NCI-H524 (cell line): Measurements from ENCODE around the gene KRT80.

Experiments
- DNase-seq, 2 experiments: peaks; one replicate each; lab custom pipeline; 2025; lab: John Stamatoyannopoulos, UW

KRT80 gene

GRCh38 chr12:52137746-52138145, 54.1 kb downstream of the KRT80 start:
- no peak for DNase-seq

- DNase-seq: no peak
Observed at GRCh38 chr12:52132754-52133161, 59.1 kb downstream of the KRT80 start.

- DNase-seq: peak; percentile 73 to 81
Observed at GRCh38 chr12:52130711-52131110, 61.1 kb downstream of the KRT80 start.

GRCh38 chr12:52127683-52128450, 63.9 kb downstream of the KRT80 start:
- DNase-seq: no peak

- DNase-seq: peak; percentile 23 to 49
Observed at GRCh38 chr12:52126605-52127578, 64.9 kb downstream of the KRT80 start.

- no peak for DNase-seq
Observed at GRCh38 chr12:52126050-52126604, 65.7 kb downstream of the KRT80 start.

- no peak for DNase-seq
Observed at GRCh38 chr12:52125476-52125900, 66.3 kb downstream of the KRT80 start.

GRCh38 chr12:52123487-52124186, 68.2 kb downstream of the KRT80 start:
- DNase-seq: no peak

GRCh38 chr12:52122904-52123303, 68.9 kb downstream of the KRT80 start:
- DNase-seq: no peak

GRCh38 chr12:52122540-52122871, 69.3 kb downstream of the KRT80 start:
- DNase-seq: no peak

- DNase-seq: peak in 1 of 2 experiments; percentile 63
Observed at GRCh38 chr12:52121824-52122539, 69.8 kb downstream of the KRT80 start.

GRCh38 chr12:52120951-52121823, 70.6 kb downstream of the KRT80 start:
- no peak for DNase-seq

GRCh38 chr12:52119398-52120254, 72.2 kb downstream of the KRT80 start:
- DNase-seq: peak; percentile 40 to 54
